DOHH2 (cell line): ENCODE measurements around the gene ITGB4.

ENCODE experiments used
- H3F3A ChIP-seq: fragments of 200-600 bp; sonication (generic), shearing (Covaris generic); 2 replicates; pipeline ENCODE4 v1.6.0; 2016; ENCODE audit warnings: antibody characterized with exemption, mild to moderate bottlenecking; ENCODE audit not compliant: control insufficient read depth, insufficient read depth
- H3K27ac ChIP-seq: fragments of 200-600 bp; sonication (generic); 2 replicates; pipeline ENCODE4 v1.5.1; 2014; ENCODE audit warnings: low read depth, mild to moderate bottlenecking, low read length, moderate library complexity
- H3K27me3 ChIP-seq: fragments of 200-600 bp; sonication (generic); 2 replicates; pipeline ENCODE4 v1.6.1; 2014; ENCODE audit warnings: mild to moderate bottlenecking, low read length, mixed read lengths; ENCODE audit not compliant: control insufficient read depth
- H3K36me3 ChIP-seq: fragments of 200-600 bp; sonication (generic); 2 replicates; pipeline ENCODE4 v1.6.1; 2014; ENCODE audit warnings: mild to moderate bottlenecking, low read length, moderate library complexity, mixed read lengths; ENCODE audit not compliant: control insufficient read depth
- H3K4me1 ChIP-seq: fragments of 200-600 bp; sonication (generic); 2 replicates; pipeline ENCODE4 v1.6.1; 2014; ENCODE audit warnings: mild to moderate bottlenecking, low read length, mixed read lengths; ENCODE audit not compliant: control insufficient read depth
- H3K4me2 ChIP-seq: fragments of 200-600 bp; sonication (generic); 2 replicates; pipeline ENCODE4 v1.6.0; 2014; ENCODE audit warnings: mild to moderate bottlenecking, low read length, moderate library complexity
- H3K4me3 ChIP-seq: fragments of 200-600 bp; sonication (generic); 2 replicates; pipeline ENCODE4 v1.5.1; 2014; ENCODE audit warnings: mild to moderate bottlenecking, low read length, mixed read lengths
- H3K79me2 ChIP-seq: fragments of 200-600 bp; sonication (generic); 2 replicates; pipeline ENCODE4 v1.6.1; 2014; ENCODE audit warnings: mild to moderate bottlenecking, low read length, mixed read lengths; ENCODE audit not compliant: control insufficient read depth
- H3K9me2 ChIP-seq: fragments of 200-600 bp; sonication (generic); replicated peaks from 2 replicates; pipeline ENCODE4 v1.6.1; 2014; ENCODE audit warnings: mild to moderate bottlenecking, low read length, mixed read lengths; ENCODE audit not compliant: control insufficient read depth
- H3K9me3 ChIP-seq: fragments of 200-600 bp; sonication (generic); 2 replicates; pipeline ENCODE4 v1.6.1; 2014; ENCODE audit warnings: antibody characterized with exemption, low read length, mixed read lengths; ENCODE audit not compliant: control insufficient read depth, insufficient read depth
- H4K20me1 ChIP-seq: fragments of 200-600 bp; sonication (generic); 2 replicates; pipeline ENCODE4 v1.6.0; 2014; ENCODE audit warnings: low read depth, mild to moderate bottlenecking, antibody characterized with exemption, low read length, moderate library complexity; ENCODE audit not compliant: control insufficient read depth, insufficient read depth
- EZH2phosphoT487 ChIP-seq: fragments of 200-600 bp; sonication (generic); IDR thresholded peaks from 2 replicates; pipeline ENCODE4 v1.6.1; 2017; ENCODE audit warnings: borderline replicate concordance, mild to moderate bottlenecking, antibody characterized with exemption, low read length, moderate library complexity, mixed read lengths
- TF ChIP-seq, protein P1 (sequence below): fragments of 200-600 bp; sonication (generic); IDR thresholded peaks from one replicate; pipeline ENCODE4 v1.5.1; 2014; ENCODE audit warnings: antibody characterized with exemption, mild to moderate bottlenecking, low read depth, low read length; ENCODE audit not compliant: poor library complexity, severe bottlenecking

Gene ITGB4

DNA sequence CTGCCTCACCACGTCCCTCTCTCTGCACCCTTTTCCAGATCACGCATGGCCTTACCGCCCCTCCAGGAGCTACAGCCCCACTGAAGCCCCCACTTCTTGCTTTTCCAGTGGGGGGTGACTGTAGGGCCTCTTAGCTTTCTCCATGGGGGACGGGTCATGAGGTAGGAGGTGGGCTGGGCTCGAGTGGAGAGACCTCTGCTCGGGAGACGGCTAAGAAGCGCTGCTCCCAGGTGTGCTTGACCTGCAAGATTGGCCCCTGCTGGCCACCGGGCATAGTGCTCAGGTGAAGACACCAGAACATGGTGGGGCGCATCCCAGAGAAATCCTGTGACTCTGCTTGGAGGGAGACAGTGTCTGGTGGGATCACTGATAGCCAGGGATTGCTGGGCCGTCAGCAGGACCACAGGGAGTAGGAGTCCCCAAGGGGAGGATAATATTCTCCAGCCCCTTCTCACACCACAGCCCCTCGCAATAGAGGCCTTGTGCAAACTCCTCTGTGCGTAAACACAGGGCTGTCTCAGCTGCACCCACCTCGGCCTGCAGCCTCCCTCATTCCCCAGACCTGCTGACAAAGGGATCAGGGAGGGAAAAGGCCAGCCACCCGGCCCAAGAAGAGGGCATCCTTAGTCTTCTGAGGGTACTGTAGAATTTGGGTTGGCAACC, 52.7 kb downstream of the ITGB4 start:
- Histone ChIP-seq H3K9me2 (no peaks in the 10 kb centered on the region), H3K4me3 (no peak overlapping the region), H3K27ac (no peak overlapping the region), H4K20me1 (peaks cover 17% of the 10 kb centered on the region), H3F3A (peaks cover 38% of the 10 kb centered on the region), H3K9me3 (no peaks in the 10 kb centered on the region), H3K79me2 (peaks cover 20% of the 10 kb centered on the region), H3K4me1 (peaks cover 18% of the 10 kb centered on the region), H3K27me3 (no peaks in the 10 kb centered on the region), H3K4me2 (no peak overlapping the region), H3K36me3 (peaks cover 34% of the 10 kb centered on the region)
- TF ChIP-seq EZH2phosphoT487 = no peak
- TF ChIP-seq, protein P1, sequence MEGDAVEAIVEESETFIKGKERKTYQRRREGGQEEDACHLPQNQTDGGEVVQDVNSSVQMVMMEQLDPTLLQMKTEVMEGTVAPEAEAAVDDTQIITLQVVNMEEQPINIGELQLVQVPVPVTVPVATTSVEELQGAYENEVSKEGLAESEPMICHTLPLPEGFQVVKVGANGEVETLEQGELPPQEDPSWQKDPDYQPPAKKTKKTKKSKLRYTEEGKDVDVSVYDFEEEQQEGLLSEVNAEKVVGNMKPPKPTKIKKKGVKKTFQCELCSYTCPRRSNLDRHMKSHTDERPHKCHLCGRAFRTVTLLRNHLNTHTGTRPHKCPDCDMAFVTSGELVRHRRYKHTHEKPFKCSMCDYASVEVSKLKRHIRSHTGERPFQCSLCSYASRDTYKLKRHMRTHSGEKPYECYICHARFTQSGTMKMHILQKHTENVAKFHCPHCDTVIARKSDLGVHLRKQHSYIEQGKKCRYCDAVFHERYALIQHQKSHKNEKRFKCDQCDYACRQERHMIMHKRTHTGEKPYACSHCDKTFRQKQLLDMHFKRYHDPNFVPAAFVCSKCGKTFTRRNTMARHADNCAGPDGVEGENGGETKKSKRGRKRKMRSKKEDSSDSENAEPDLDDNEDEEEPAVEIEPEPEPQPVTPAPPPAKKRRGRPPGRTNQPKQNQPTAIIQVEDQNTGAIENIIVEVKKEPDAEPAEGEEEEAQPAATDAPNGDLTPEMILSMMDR = no peak

DNA sequence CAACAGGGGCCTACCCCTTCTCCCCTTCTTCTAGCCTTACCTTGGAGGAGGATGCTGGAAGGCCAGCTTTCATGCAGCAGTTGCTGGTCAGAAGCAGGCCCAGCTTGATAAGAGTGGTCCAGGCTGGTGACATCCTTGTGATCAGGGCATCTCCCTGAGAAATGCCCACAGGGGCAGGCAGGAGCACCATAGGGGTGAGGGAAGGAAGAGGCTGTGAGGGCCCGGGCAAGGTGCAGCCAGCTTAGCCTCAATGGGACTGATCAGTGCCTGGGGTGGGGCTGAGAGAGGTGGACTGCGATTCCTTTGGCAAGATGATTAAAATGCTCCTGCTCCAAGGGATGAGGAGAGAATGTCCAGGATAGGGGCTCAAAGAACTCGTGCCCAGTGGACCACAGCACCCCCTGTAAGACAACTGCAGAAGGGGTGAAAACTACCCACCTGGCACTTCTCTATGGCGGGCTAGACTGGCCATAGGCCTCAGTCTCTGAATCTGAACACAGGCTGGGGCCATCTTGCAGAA, 53.3 kb downstream of the ITGB4 start:
- H3K79me2 ChIP-seq = peaks cover 26% of the 10 kb centered on the region
- H3K27me3 ChIP-seq = no peaks in the 10 kb centered on the region
- H3K9me2 ChIP-seq = no peaks in the 10 kb centered on the region
- H3K4me1 ChIP-seq = peaks cover 18% of the 10 kb centered on the region
- H3F3A ChIP-seq = peaks cover 38% of the 10 kb centered on the region
- TF ChIP-seq EZH2phosphoT487 = no peak
- TF ChIP-seq, protein P1 = no peak
- H3K4me2 ChIP-seq = no peak overlapping the region
- H3K27ac ChIP-seq = no peak overlapping the region
- H3K4me3 ChIP-seq = no peak overlapping the region
- H3K9me3 ChIP-seq = no peaks in the 10 kb centered on the region
- peaks cover 20% of the 10 kb centered on the region for H4K20me1 ChIP-seq
- H3K36me3 ChIP-seq = peaks cover 40% of the 10 kb centered on the region

DNA sequence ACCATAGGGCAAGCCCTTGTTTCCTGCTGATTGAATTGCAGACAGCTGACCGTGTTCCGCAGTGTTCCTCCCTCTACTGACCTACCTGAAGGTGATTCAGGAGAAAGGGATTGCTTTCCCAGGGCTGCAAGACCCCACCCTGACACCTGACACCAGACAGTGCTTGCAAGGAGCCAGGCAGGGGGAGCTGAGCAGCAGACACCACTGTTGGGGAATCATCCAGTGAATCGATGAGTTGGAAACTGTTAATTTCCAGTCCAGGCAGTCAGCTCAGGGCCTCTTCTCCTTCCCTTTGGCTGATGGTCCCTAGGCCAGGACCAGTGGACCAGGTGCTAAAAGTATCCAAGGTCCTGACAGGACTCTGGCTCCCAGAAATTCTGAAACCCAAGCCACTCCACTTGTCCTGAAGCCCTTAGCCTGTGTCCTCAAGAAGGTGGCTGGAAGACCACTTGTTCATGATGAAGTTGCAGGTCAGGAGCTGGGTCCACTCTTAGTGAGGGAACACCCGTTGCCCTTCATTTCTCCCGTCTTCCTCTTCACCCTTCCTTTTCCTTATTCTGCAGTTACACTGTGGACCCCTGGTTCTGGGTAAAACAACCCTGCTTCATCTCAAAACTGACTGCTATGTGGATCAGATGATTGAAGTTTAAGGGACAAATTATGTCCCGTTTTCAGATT, 53.9 kb downstream of the ITGB4 start:
- Histone ChIP-seq H3K79me2 (peaks cover 27% of the 10 kb centered on the region), H3F3A (peaks cover 40% of the 10 kb centered on the region), H3K27ac (no peak overlapping the region), H3K9me3 (no peaks in the 10 kb centered on the region), H3K27me3 (no peaks in the 10 kb centered on the region), H3K9me2 (no peaks in the 10 kb centered on the region), H3K4me1 (peaks cover 20% of the 10 kb centered on the region), H3K4me3 (no peak overlapping the region), H3K4me2 (no peak overlapping the region), H3K36me3 (peaks cover 40% of the 10 kb centered on the region), H4K20me1 (peaks cover 20% of the 10 kb centered on the region)
- no peak for TF ChIP-seq EZH2phosphoT487
- TF ChIP-seq, protein P1 = no peak
